Measurements from ENCODE around the gene SVIL. TPM values are rescaled to one million over a fixed set of nuclear protein-coding genes. Genes with fewer than 3 reads are reported as not detected.
"Not testable (repeated sequence)": the region's sequence is repeated elsewhere in the genome, so short reads cannot be mapped to it uniquely, and the experiment has no call there.

SVIL gene
- total and polyA plus RNA-seq, 11 donors: 95.2 to 589 (median 355) TPM

GRCh38 chr10:29553544-29554250 is 81.1 kb downstream of the SVIL start:
- peak overlapping the region in 5 of 12 donors; percentile 37 to 48 (median 44) for H3K27ac ChIP-seq
- intact Hi-C loops (cut with DNase I): no loop called here
- peaks cover 0 to 19% (median 10%) of the 10 kb centered on the region in 12 donors for H3K4me1 ChIP-seq
- no peaks in the 10 kb centered on the region for H3K27me3 ChIP-seq
- DNase-seq (no peak), ATAC-seq (no peak)
- peaks cover 0 to 79% (median 46%) of the 10 kb centered on the region in 9 donors for H3K36me3 ChIP-seq
- no peak overlapping the region for H3K4me3 ChIP-seq
- H3K9me3 ChIP-seq: no peaks in the 10 kb centered on the region
- no peak for TF ChIP-seq CTCF (IDR thresholded peaks at IDR 0.05)
- TF ChIP-seq POLR2A (IDR thresholded peaks at IDR 0.05): no peak
- 75 to 81% (median 78%) methylated on average over 13 of the region's 13 CpGs for WGBS, 4 donors

GRCh38 chr10:29553116-29553515 is 81.7 kb downstream of the SVIL start:
- Histone ChIP-seq H3K36me3 (peaks cover 0 to 79% (median 46%) of the 10 kb centered on the region in 9 donors), H3K27ac (peak overlapping the region in 5 of 12 donors; percentile 28 to 48 (median 44)), H3K4me1 (peaks cover 0 to 25% (median 10%) of the 10 kb centered on the region in 12 donors)
- ATAC-seq; intact Hi-C loops (cut with DNase I); H3K9me3 ChIP-seq; H3K27me3 ChIP-seq; H3K4me3 ChIP-seq; DNase-seq: not testable (repeated sequence)
- 55 to 74% (median 62%) methylated on average over 9 of the region's 9 CpGs for WGBS, 4 donors

- DNase-seq; H3K27ac ChIP-seq; ATAC-seq; intact Hi-C loops (cut with DNase I); H3K27me3 ChIP-seq; H3K9me3 ChIP-seq; H3K4me3 ChIP-seq: not testable (repeated sequence)
- H3K4me1 ChIP-seq: peaks cover 0 to 33% (median 11%) of the 10 kb centered on the region in 12 donors
- WGBS, 4 donors: 83 to 100% (median 92%) methylated on average over 2 to 3 of the region's 3 CpGs
- H3K36me3 ChIP-seq: peaks cover 0 to 70% (median 47%) of the 10 kb centered on the region in 9 donors
Measured at GRCh38 chr10:29549493-29549892, 85.3 kb downstream of the SVIL start.

- DNase-seq (no peak), ATAC-seq (no peak)
- no peaks in the 10 kb centered on the region for H3K9me3 ChIP-seq
- H3K27ac ChIP-seq: no peak overlapping the region
- 76 to 86% (median 79%) methylated on average over 2 of the region's 2 CpGs for WGBS, 4 donors
- H3K27me3 ChIP-seq: no peaks in the 10 kb centered on the region
- no peak overlapping the region for H3K4me3 ChIP-seq
- H3K4me1 ChIP-seq: peaks cover 0 to 53% (median 26%) of the 10 kb centered on the region in 12 donors
- intact Hi-C loops (cut with DNase I): no loop called here
- peaks cover 0 to 45% (median 30%) of the 10 kb centered on the region in 9 donors for H3K36me3 ChIP-seq
- TF ChIP-seq CTCF (IDR thresholded peaks at IDR 0.05) (no peak), POLR2A (IDR thresholded peaks at IDR 0.05) (no peak)
Measured at GRCh38 chr10:29546773-29547313, 87.9 kb downstream of the SVIL start.

GRCh38 chr10:29545122-29545521 is 89.6 kb downstream of the SVIL start:
- WGBS, 4 donors: 23 to 58% (median 51%) methylated on average over 5 of the region's 5 CpGs
- H3K27ac ChIP-seq: peak overlapping the region in 5 of 12 donors; percentile 9 to 57 (median 13)
- no peaks in the 10 kb centered on the region for H3K9me3 ChIP-seq
- intact Hi-C loops (cut with DNase I): no loop called here
- H3K27me3 ChIP-seq: no peaks in the 10 kb centered on the region
- DNase-seq (peak in 2 of 5 donors; percentile 29 to 46), ATAC-seq (peak; percentile 66 to 81 (median 70))
- H3K4me1 ChIP-seq: peaks cover 0 to 69% (median 31%) of the 10 kb centered on the region in 12 donors
- peaks cover 0 to 41% (median 24%) of the 10 kb centered on the region in 9 donors for H3K36me3 ChIP-seq
- TF ChIP-seq CTCF (IDR thresholded peaks at IDR 0.05) (no peak), POLR2A (IDR thresholded peaks at IDR 0.05) (no peak)
- H3K4me3 ChIP-seq: no peak overlapping the region

Data from heart left ventricle (tissue), 16 donors.